Tongue (tissue), 2 donors: ENCODE measurements around the gene TMEM184B. TPM values are rescaled to one million over a fixed set of nuclear protein-coding genes. Genes with fewer than 3 reads are reported as not detected.
A peak's percentile ranks its signal among the peaks of the same experiment; 100 is the strongest.

Experiments
- DNase-seq: peaks from one replicate; pipeline ENCODE4 v3.0.0-alpha.2; 2015
- total RNA-seq: library from RNA; depleted of rRNA; stranded (reverse); fragments of >200 nt; gene quantifications from one replicate; pipeline ENCODE4 v1.2.3, GENCODE V29; 2014

TMEM184B gene
- total RNA-seq, 1 donor from 2014 or later = 34.3 TPM

DNA sequence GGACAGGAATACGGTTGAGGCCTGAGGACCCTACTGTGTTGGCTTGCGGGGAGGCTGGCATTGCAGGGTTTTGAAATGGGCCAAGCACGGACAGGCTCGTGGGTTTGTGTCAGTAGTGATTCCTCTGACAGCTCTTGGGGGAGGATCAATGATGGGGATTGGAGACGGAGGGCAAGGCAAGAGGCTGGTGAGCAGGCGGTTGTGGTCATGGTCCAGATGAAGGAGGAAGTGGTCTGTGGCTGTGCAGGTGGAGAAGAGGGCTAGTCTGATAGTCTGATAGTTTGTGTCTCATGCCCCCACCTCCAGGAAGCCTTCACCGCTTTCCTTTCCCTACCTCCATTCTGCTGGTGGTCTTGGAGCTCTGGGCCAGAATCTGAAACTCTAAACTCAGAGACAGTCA, 68.0 kb downstream of the TMEM184B start:
- DNase-seq = no peak

DNA sequence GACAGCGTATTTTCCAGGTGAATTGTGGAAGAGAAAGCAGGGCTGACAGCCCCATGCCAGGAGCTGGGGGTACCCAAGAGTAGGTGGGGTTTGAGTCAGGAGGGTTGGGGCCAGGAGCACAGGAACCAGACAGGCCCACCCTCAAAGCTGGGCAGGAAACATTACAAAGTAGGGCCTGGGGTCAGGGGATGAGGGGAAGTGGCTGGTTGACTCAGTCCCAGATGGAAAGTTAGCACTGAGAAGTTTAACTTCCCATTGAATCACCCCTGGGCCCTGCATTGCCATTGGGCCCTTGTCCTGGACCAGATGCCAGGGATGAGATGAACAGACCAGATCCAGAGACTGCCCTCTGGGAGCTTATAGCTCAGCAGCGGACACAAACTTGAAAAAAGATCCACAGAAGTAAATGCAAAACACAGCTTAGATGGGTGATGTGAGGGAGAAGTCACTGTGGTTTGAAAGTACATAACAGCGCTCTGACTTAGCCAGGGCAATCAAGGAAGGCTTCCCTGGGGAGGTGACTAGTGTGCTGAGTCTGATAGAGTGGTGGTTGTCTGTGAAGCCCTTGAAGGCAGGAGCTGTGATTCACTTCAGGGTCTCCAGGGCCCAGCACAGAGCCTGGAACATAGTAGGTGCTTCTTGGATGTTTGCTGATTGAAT, 68.8 kb downstream of the TMEM184B start:
- DNase-seq = no peak

GRCh38 chr22:38203090-38203810, 69.6 kb downstream of the TMEM184B start:
- DNase-seq = peak; percentile 44

GRCh38 chr22:38202437-38203089, 70.2 kb downstream of the TMEM184B start:
- peak; percentile 90 for DNase-seq

DNA sequence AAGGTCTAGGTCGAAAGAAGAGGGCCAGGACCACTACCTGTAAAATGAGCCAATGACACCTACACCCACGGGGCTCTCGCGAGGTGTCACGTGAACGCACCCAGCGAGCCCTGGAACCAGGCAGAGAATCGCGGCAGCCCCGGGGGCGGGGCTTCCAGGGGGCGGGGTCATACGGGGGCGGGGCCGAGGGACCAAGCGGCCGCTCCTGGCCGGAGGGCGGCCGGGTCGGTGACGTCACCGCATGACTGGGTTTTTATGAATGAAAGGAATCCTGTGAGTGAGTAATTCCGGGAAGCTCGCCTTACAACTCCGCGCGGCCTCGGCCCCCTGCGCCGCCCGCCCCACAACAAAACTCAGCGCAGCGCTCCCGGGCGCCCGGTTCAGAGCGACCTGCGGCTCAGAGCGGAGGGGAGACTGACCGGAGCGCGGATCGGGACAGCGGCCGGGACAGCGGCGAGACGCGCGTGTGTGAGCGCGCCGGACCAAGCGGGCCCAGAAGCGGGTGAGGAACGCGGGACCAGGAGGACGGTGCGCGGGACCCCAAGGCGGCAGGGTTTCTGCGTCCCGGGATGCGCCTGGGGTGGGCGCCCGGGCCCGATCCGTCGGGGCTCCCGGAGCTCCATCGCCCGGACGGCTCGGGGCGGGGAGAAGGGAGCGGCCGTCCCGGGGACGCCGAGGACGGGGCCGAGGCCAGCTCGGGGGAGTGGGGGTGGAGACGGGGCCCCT, 70.9 kb downstream of the TMEM184B start, which contains the start of gene MAFF:
Gene MAFF (plus strand): TSS at position 284 of the 726 bp plus-strand sequence. CDS start 11,860 bp downstream, outside the sequence.
- peak; percentile 97 for DNase-seq

GRCh38 chr22:38201371-38201710, 71.5 kb downstream of the TMEM184B start:
- no peak for DNase-seq

DNA sequence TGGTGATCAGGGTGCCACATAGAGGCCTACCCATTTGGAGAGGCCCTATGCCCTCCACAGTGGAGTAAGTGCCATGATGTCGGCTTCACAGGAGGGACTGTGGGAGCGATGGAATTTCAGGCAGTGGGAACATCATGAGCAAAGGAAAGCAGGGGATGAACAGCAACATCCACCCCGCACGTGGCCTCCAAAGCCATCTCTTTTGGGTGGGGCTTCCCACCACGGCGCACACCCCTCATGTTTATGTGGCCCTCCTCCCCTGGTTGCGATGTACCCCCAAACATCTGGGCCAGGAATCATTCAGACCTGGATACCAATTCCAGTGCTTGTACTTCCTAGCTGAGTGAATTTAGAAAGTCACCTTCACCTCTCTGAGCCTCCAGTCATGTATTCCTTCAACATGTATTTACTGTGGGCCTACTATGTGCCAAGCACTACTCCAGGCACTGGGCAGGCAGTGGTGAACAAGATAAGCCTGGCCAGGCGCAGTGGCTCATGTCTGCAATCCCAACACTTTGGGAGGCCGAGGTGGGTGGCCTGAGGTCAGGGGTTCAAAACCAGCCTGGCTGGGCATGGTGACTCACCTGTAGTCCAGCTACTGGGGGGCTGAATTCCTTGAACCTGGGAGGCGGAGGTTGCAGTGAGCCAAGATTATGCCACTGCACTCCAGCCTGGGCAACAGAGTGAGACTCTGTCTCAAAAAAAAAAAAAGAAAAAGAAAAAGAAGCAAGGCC, 72.8 kb downstream of the TMEM184B start:
- DNase-seq = no peak

DNA sequence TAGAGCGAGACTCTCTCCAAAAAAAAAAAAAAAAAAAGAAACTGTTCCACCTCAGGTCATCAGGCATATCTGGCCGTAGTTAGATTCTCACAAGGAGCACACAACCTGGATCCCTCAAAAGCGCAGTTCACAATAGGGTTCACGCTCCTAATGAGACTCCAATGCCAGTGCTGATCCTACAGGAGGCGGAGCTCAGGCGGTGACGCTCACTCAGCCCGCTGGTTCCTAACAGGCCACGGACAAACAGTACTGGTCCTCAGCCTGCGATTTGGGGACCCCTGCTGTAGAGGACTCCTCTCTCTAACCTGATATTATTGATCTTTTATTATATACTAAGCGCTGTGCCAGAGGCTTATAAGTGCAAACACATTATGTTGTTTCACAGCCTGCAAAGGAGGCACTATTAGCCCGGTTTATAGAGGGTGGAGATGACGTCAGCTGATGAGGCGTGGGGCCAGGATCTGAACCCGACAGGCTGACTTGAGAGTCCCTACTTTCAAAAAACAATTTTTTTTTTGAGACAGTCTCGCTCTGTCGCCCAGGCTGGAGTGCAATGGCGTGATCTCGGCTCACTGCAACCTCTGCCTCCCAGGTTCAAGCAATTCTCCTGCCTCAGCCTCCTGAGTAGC, 75.9 kb downstream of the TMEM184B start:
- no peak for DNase-seq

- no peak for DNase-seq
Measured at GRCh38 chr22:38193580-38193979, 79.2 kb downstream of the TMEM184B start.

DNA sequence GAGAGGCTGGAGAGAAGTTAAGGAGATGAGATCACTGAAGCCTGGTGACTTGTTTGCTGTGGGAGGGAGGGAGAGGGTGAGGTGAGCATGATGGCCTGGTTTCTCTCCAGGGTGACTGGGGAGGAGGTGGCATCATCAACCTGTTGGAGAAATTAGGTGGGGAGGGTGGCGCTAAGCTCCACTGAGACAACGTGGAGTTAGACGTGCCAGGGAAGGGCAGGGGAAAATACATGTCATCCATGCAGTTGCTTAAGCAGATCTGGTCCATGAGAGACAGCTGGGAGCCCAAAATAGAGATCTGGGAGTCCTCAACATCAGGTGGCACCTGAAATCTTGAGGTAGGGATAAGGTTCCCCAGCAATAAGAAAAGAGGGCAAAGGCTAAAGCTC, 80.3 kb downstream of the TMEM184B start:
- DNase-seq = no peak

GRCh38 chr22:38191731-38192474, 80.9 kb downstream of the TMEM184B start:
- DNase-seq = no peak

- no peak for DNase-seq
Measured at GRCh38 chr22:38191055-38191454, 81.8 kb downstream of the TMEM184B start.

DNA sequence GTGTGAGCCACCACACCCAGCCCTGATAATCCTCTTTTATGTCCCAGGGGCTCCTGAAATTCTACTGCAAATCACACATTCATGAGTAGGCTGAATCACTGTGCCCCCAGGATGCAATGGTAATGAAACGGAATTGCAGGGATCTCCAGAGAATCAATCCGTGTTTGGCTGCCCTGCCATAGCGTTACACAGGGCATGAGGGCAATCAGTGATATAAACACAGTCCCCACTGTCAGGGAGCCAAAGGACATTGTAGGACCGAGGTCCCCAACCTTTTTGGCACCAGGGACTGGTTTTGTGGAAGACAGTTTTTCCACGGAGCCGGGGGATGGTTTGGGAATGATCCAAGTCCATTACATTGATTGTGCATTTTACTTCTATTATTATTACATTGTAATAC, 82.2 kb downstream of the TMEM184B start:
- no peak for DNase-seq

- no peak for DNase-seq
Measured at GRCh38 chr22:38189104-38189503, 83.7 kb downstream of the TMEM184B start.

- DNase-seq = peak; percentile 40
Measured at GRCh38 chr22:38187413-38188212, 85.2 kb downstream of the TMEM184B start.

- no peak for DNase-seq
Measured at GRCh38 chr22:38186429-38186828, 86.4 kb downstream of the TMEM184B start.

DNA sequence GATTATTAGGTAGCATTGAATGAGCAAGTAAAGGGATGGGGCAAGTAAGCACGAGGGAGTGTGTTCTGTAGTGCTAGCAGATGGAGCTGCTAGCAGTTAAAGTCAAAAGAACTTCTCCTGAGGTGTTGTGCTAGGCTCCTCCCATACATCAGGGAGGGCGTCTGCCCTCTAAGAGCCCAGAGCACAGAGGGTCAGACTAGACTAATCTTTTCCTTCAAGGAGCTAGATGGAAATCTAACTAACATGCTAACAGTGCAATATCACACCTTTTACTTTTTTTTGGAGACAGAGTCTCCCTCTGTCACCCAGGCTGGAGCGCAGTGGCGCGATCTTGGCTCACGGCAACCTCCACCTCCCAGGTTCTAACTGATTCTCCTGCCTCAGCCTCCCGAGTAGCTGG, 88.0 kb downstream of the TMEM184B start:
- no peak for DNase-seq

- DNase-seq = peak; percentile 99
Measured at GRCh38 chr22:38181453-38182200, 91.2 kb downstream of the TMEM184B start, which contains the start of gene PLA2G6. Gene PLA2G6 (minus strand): TSS chr22:38181830. CDS start chr22:38169426, 12,404 bp downstream.
